ENCODE results near the gene GPR37L1.
A peak's percentile ranks its signal among the peaks of the same experiment; 100 is the strongest.
"Not testable (repeated sequence)": the region's sequence is repeated elsewhere in the genome, so short reads cannot be mapped to it uniquely, and the experiment has no call there.

Gene GPR37L1

GRCh38 chr1:202110977-202111376 is 11.7 kb upstream of the GPR37L1 start:
- DNase-seq: no peak

- not testable (repeated sequence) for DNase-seq
These were observed 11.1 kb upstream of the GPR37L1 start for GRCh38 chr1:202111589-202111988.

- DNase-seq: no peak
These were observed 9.6 kb upstream of the GPR37L1 start for GRCh38 chr1:202112859-202113689.

GRCh38 chr1:202113690-202114300 is 8.9 kb upstream of the GPR37L1 start:
- DNase-seq: no peak

- DNase-seq: no peak
These were observed 6.4 kb upstream of the GPR37L1 start for GRCh38 chr1:202116287-202116686.

GRCh38 chr1:202117898-202118371 is 4.8 kb upstream of the GPR37L1 start:
- no peak for DNase-seq

- no peak for DNase-seq
These were observed 1.7 kb upstream of the GPR37L1 start for GRCh38 chr1:202121006-202121405.

- DNase-seq: no peak
These were observed 658 bp downstream of the GPR37L1 start for GRCh38 chr1:202123336-202123813.

GRCh38 chr1:202124142-202124541 is 1.4 kb downstream of the GPR37L1 start:
- DNase-seq: no peak

GRCh38 chr1:202125611-202126010 is 2.9 kb downstream of the GPR37L1 start:
- DNase-seq: no peak

GRCh38 chr1:202126426-202126825 is 3.7 kb downstream of the GPR37L1 start:
- DNase-seq: peak; percentile 19 to 27 (median 24)

- DNase-seq: no peak
These were observed 4.3 kb downstream of the GPR37L1 start for GRCh38 chr1:202127061-202127460.

GRCh38 chr1:202127836-202128622 is 5.3 kb downstream of the GPR37L1 start:
- DNase-seq: no peak

GRCh38 chr1:202129453-202130296 is 7.0 kb downstream of the GPR37L1 start:
- no peak for DNase-seq

GRCh38 chr1:202130297-202130721 is 7.6 kb downstream of the GPR37L1 start:
- no peak for DNase-seq

GRCh38 chr1:202130816-202131522 is 8.3 kb downstream of the GPR37L1 start:
- no peak for DNase-seq

GRCh38 chr1:202131956-202132821 is 9.5 kb downstream of the GPR37L1 start:
- DNase-seq: no peak

- DNase-seq: no peak
These were observed 10.3 kb downstream of the GPR37L1 start for GRCh38 chr1:202133001-202133400.

GRCh38 chr1:202133496-202133895 is 10.8 kb downstream of the GPR37L1 start:
- no peak for DNase-seq

- no peak for DNase-seq
These were observed 11.3 kb downstream of the GPR37L1 start for GRCh38 chr1:202133989-202134388.
